ENCODE measurements around the gene LRRC2. TPM values are rescaled to one million over a fixed set of nuclear protein-coding genes. Genes with fewer than 3 reads are reported as not detected.

The LRRC2 gene
- total and polyA plus RNA-seq, 2 donors (not counting 1 experiment from before 2014, with no cell fraction given), result 3.8 to 6.0 TPM

DNA sequence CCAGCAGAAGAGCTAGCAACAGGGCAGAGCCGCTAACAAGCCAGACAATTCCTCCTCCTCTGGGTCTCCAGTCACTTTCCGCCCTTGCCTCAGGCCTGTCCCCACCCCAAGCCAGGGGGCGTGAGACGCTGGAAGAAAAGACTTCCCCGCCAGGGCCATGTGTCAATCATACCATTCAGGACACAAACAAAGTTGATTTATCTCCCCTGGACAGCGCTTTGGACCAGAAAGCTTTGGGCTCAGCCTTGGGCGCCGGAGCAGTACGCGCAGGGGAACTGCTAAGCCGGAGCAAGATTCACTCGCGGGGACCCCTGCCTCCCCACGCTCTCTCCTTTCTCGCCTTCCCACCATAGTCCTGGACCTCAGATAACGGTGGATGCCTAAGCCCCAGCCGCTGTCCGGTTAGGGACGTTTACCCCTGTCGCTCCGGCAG, 479 bp downstream of the LRRC2 start:
- Histone ChIP-seq H4K20me1 (ENCODE audit: control insufficient read depth, extremely low read depth, insufficient read depth, low read length) (no peaks in the 10 kb centered on the region), H3K79me2 (ENCODE audit: control insufficient read depth, insufficient read depth, low read length) (no peaks in the 10 kb centered on the region), H3K27ac (ENCODE audit: insufficient read depth, low read length) (no peak overlapping the region), H3K36me3 (ENCODE audit: control insufficient read depth, insufficient read depth, low read length) (no peaks in the 10 kb centered on the region), H3K4me3 (replicated peaks in 1 of 4; ENCODE audit: control extremely low read depth in 1 of 4, insufficient read depth in 1 of 4, low read depth in 3 of 4, low read length in 4 of 4) (peak overlapping the region; percentile 25 to 69 (median 42)), H3K9me3 (ENCODE audit: control insufficient read depth, insufficient read depth, low read depth, low read length) (no peaks in the 10 kb centered on the region), H3K9ac (ENCODE audit: insufficient read depth, low read length) (no peak overlapping the region), H3K27me3 (ENCODE audit: control insufficient read depth, insufficient read depth, low read length) (no peaks in the 10 kb centered on the region), H3K4me2 (ENCODE audit: extremely low read depth, insufficient read depth, low read length) (peak overlapping the region; percentile 39), H2AFZ (ENCODE audit: low read length) (peak overlapping the region; percentile 34), H3K4me1 (ENCODE audit: control insufficient read depth, extremely low read depth, insufficient read depth, low read length) (no peaks in the 10 kb centered on the region)
- DNase-seq (ENCODE audit: low read depth in 2 of 2), result peak in 1 of 2 donors; percentile 6
- TF ChIP-seq, protein P1, sequence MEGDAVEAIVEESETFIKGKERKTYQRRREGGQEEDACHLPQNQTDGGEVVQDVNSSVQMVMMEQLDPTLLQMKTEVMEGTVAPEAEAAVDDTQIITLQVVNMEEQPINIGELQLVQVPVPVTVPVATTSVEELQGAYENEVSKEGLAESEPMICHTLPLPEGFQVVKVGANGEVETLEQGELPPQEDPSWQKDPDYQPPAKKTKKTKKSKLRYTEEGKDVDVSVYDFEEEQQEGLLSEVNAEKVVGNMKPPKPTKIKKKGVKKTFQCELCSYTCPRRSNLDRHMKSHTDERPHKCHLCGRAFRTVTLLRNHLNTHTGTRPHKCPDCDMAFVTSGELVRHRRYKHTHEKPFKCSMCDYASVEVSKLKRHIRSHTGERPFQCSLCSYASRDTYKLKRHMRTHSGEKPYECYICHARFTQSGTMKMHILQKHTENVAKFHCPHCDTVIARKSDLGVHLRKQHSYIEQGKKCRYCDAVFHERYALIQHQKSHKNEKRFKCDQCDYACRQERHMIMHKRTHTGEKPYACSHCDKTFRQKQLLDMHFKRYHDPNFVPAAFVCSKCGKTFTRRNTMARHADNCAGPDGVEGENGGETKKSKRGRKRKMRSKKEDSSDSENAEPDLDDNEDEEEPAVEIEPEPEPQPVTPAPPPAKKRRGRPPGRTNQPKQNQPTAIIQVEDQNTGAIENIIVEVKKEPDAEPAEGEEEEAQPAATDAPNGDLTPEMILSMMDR (conservative IDR thresholded peaks at IDR 0.05 in 1 of 2, IDR thresholded peaks at IDR 0.05 in 1 of 2; ENCODE audit: low read depth in 1 of 2, low read length in 2 of 2), result no peak
- TF ChIP-seq EZH2 (IDR thresholded peaks at IDR 0.05; ENCODE audit: low read length, missing control alignments), result no peak

DNA sequence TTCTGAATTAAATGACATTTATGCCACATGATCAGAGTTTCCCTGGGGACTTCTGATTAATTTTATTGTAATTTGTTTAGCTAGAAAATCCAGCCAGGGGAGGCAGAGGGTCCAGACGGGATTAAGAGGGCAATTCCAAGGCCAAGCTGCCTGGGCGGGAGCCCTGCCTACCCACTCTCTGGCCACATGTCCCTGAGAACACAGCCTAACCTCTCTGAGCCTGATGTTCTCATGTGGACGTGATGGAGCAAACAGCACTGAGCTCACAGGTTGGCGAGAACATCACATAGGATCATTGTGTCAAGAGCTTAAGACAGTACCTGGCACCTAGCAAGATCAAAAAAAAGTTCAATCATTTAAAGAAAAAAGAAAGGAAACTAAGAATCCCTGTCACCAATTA, 1.0 kb downstream of the LRRC2 start:
- H3K4me1 ChIP-seq (ENCODE audit: control insufficient read depth, extremely low read depth, insufficient read depth, low read length), result no peaks in the 10 kb centered on the region
- no peak for TF ChIP-seq EZH2 (IDR thresholded peaks at IDR 0.05; ENCODE audit: low read length, missing control alignments)
- TF ChIP-seq, protein P1 (conservative IDR thresholded peaks at IDR 0.05 in 1 of 2, IDR thresholded peaks at IDR 0.05 in 1 of 2; ENCODE audit: low read depth in 1 of 2, low read length in 2 of 2), result no peak
- H3K4me3 ChIP-seq (replicated peaks in 1 of 4; ENCODE audit: control extremely low read depth in 1 of 4, insufficient read depth in 1 of 4, low read depth in 3 of 4, low read length in 4 of 4), result peak overlapping the region in 1 of 4 experiments; percentile 69
- no peaks in the 10 kb centered on the region for H4K20me1 ChIP-seq (ENCODE audit: control insufficient read depth, extremely low read depth, insufficient read depth, low read length)
- DNase-seq (ENCODE audit: low read depth in 2 of 2), result no peak
- H3K9ac ChIP-seq (ENCODE audit: insufficient read depth, low read length), result no peak overlapping the region
- H3K27me3 ChIP-seq (ENCODE audit: control insufficient read depth, insufficient read depth, low read length), result no peaks in the 10 kb centered on the region
- H3K36me3 ChIP-seq (ENCODE audit: control insufficient read depth, insufficient read depth, low read length), result no peaks in the 10 kb centered on the region
- H3K4me2 ChIP-seq (ENCODE audit: extremely low read depth, insufficient read depth, low read length), result no peak overlapping the region
- no peaks in the 10 kb centered on the region for H3K9me3 ChIP-seq (ENCODE audit: control insufficient read depth, insufficient read depth, low read depth, low read length)
- no peaks in the 10 kb centered on the region for H3K79me2 ChIP-seq (ENCODE audit: control insufficient read depth, insufficient read depth, low read length)
- no peak overlapping the region for H2AFZ ChIP-seq (ENCODE audit: low read length)
- no peak overlapping the region for H3K27ac ChIP-seq (ENCODE audit: insufficient read depth, low read length)

DNA sequence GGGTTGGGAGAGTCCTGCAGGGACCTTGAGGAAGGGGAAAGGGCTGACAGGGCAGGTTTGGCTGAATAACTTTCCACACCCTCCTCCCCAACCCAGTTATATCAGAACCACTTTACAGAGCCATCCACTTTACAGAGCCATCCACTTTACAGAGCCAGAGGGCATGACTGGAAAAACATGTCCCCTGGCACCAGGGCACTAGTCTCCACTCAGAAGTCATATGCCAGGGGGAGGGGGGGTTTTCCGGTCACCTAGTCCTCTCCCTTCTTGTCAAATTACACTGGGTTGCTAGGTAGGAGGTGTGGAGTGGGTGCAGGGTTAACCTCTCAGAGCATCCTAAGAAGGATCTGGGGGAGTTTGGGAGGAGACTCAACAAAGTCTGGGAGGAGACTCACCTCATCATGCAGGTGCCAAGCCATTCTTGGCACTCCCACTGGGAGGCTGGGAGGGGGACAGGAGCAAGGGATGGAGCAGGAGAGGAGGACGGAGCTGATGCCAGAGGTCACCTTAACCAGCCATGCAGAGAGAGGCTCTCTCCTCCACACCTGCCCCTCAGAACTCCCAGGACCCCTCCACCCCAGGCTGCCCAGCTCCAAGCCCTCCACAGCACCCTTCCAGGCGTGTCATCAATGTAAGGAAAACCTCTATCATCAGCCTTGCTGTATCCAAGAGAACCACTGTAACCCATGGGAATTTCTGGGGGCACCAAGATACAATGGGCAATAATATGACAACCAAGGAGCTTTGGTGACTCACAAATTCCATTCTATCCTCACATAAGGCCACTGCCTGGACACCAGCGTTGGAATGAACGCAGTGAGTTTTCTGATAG, 1.7 kb downstream of the LRRC2 start:
- H3K9ac ChIP-seq (ENCODE audit: insufficient read depth, low read length), result no peak overlapping the region
- no peak overlapping the region for H3K27ac ChIP-seq (ENCODE audit: insufficient read depth, low read length)
- no peaks in the 10 kb centered on the region for H3K27me3 ChIP-seq (ENCODE audit: control insufficient read depth, insufficient read depth, low read length)
- H3K4me3 ChIP-seq (replicated peaks in 1 of 4; ENCODE audit: control extremely low read depth in 1 of 4, insufficient read depth in 1 of 4, low read depth in 3 of 4, low read length in 4 of 4), result no peak overlapping the region
- no peaks in the 10 kb centered on the region for H4K20me1 ChIP-seq (ENCODE audit: control insufficient read depth, extremely low read depth, insufficient read depth, low read length)
- H2AFZ ChIP-seq (ENCODE audit: low read length), result no peak overlapping the region
- H3K79me2 ChIP-seq (ENCODE audit: control insufficient read depth, insufficient read depth, low read length), result no peaks in the 10 kb centered on the region
- no peak overlapping the region for H3K4me2 ChIP-seq (ENCODE audit: extremely low read depth, insufficient read depth, low read length)
- no peaks in the 10 kb centered on the region for H3K9me3 ChIP-seq (ENCODE audit: control insufficient read depth, insufficient read depth, low read depth, low read length)
- H3K36me3 ChIP-seq (ENCODE audit: control insufficient read depth, insufficient read depth, low read length), result no peaks in the 10 kb centered on the region
- H3K4me1 ChIP-seq (ENCODE audit: control insufficient read depth, extremely low read depth, insufficient read depth, low read length), result peaks cover 5% of the 10 kb centered on the region
- peak in 1 of 2 donors; percentile 45 for DNase-seq (ENCODE audit: low read depth in 2 of 2)
- TF ChIP-seq EZH2 (IDR thresholded peaks at IDR 0.05; ENCODE audit: low read length, missing control alignments), result no peak
- TF ChIP-seq, protein P1 (conservative IDR thresholded peaks at IDR 0.05 in 1 of 2, IDR thresholded peaks at IDR 0.05 in 1 of 2; ENCODE audit: low read depth in 1 of 2, low read length in 2 of 2), result no peak
